Activated gamma-delta T cell treated with anti-CD3 and anti-CD28 coated beads, Interleukin-2, amount 50 U/mL, for 16 hours (primary cell): ENCODE results near the gene ZIC2.

Experiments
- DNase-seq: peaks from one replicate; pipeline ENCODE4 v3.0.0-alpha.2; 2020; ENCODE audit warnings: low read depth

Gene ZIC2

DNA sequence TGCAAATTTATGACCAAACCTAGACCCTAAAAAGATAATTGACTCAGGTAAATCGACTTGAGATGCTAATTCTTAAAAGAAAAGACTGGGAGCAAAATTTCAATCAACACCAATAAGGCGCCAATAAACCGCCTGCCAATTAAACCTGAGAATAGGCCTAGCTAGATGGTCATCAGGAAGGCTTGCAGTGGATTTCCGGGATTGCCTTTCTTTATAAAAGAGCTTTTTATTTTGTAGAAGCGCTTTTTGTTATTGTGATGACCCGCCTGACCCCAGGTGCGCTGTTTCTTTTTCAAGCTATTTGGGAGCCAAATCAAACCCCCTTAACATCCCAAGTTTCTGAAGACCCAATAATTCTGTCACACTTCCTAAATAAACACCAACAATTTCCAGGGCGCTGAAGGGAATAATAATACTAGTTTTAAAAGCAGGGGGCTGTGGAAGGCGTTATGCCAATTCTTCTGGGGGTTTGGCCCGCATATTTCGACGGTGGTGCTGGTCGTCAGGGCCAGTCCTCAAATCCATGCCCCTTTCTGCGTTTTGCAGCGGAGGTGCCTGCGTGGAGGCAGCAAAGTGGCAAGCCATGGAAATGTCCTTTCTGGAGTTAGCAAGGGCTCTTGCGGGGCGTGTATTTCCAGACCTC lies 7.2 kb upstream of the ZIC2 start:
- DNase-seq = no peak

DNA sequence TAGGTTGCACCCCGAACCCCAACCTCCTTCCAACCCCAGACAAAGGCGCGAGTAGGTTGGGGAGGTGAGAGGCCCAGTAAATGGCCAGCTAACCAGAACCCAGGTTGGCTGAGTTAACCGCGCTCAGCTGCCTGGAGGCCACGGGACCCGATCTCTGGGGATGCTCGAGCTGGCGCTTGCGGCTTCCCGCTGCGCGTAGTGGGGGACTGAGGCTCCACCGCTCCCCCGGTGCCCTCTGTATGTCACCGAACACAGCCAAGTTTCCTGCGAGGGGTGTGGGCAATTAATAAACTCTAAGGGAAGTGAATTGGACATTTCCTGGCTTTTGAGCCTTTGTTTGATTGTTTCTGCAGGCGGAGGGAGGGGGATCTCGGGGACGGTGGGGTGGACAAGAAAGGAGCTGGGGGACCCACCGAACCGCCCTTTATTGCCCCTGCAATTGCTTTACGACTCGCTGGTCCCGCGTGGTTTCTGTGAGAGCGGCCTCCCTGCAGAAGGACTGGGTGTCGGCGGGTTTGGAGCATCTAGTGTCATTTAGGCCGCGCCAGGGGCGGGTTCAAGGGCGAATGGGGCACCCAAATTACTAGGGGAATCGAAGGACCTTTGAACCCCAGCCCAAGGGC lies 6.5 kb upstream of the ZIC2 start:
- no peak for DNase-seq

DNA sequence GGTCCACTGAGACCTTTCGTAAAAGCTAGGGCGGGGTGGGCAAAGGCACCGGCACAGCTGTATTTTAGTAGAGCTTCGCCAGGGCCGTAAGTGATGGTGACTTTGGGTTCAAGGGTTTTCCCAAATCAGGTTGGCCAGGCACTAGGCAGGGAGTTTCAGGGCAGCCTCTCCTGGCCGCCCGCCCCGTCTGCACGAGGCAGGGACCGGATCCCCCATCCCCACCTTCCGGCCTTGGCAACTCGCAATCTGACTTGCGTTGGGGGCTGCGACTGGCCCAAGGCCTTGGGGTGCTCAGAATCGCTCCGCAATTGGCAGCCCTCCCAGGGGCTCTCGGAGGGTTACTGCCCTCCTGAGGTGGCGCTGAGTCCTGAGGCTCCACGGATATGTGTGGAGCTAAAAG lies 6.0 kb upstream of the ZIC2 start:
- DNase-seq = no peak

DNA sequence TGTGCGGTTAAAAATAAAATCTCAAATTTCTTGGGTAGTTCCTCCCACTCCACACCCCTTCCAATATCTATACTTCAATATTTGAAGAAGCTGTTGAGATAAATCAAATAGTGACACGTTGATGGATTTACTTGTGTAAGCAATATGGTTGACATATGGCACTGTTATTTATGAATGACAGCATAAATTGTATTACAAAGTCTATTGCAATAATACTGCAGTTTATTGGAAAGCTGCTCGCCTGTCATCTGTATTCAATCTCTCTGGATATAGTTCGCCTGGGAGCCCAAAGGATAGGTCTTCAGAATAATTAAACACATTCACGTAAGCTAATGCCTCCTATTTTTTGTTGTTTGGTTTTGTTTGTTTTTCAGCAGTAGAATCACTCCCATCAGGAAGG lies 5.0 kb upstream of the ZIC2 start:
- no peak for DNase-seq

DNA sequence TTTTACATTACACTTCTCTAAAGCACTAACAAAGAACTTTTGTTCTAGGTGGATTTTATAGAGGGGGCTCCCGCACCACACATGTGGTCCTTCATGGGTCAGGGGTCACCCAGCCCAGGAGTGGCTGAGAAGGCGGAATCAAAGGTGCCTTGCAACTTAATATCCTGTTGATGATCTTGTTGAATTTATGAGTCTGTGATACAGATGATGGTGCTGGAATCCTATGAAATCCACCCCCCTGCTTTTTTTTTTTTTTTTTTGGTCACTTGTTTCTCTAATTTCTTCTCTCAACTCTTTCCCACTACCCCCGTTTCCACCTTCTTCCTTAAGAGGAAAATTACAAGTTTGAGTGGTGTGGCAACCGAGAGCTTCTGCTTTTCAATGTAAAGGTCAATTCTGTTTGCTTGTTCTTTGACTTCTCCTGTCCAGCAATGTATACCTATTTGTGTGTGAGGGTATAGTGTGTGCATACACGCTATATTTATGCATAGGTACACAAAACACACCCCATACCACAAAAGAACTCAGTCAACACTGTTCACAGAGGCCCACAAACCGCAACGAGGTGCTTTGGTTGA lies 4.2 kb upstream of the ZIC2 start:
- no peak for DNase-seq

DNA sequence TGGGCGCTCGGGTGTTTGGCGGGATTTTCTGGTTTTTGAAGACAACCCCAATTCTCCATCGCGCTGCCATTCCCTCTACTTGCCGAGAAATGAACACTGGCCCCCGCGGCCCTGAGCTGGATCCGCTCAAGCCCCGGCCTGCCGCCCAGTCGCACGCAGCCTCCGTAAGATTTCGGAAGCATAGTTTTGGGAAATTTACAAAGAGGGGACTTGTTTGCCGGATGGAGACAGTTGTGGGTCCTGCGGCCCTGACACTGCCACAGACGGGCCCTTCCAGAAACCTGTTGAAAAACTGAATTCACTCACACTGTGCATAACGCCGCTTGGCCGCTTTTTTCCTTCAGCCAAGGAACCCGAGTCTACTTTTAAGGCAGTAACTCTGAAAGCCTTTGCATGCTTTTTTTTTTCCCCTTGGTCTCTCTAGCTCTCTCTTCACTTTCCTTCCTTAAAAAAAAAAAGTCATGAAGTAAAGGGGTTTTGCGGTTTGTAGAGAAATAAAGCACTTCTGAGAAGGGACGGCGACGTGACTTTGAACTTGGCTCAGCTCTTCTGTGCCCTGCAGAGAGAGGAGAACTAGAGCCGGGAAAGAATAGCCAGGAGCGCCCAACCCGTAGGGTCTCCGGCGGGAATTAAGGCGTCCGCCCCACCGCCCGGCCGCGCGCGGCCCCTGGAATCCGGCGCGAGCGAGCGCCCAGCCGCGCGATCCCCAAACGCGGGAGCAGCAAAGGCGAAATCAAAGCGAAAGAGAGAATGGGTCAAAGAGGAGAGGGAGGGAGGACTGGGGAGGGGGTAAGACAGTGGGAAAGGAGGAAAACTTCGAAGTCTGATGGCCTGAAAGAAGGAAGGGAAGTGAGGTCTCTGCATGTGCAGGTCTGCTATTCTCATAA lies 3.4 kb upstream of the ZIC2 start:
- no peak for DNase-seq

DNA sequence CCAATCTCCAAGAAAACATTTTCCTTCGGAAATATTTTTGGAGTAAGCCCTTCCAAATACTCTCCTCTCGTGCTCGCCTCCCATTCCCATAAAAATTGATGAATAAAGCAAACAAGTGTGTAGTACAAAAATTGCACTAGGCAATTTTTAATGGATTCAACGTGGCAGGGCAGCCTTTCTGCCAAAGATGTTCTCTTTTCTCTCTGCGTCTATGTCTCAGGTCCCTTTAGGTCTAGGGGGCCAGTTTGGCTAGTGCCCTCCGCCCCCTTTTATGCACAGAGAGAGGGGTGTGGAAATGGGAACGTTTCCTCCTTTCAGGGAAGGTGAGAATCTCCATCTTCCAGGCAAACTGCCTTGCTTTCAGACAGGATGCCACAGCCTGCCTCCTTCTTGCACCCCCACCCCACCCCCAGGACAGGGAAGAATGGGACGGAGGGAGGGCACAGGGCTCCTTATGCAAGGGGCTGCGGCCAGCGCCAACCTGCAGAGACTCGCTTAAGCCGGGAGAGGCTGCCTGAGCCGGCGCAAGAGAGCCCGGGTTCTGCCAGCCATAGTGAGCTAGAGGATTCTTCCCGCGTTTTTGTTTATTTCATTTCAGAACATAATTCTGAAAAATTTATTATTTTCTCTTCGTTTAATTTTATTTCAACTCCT lies 2.7 kb upstream of the ZIC2 start:
- DNase-seq = no peak

DNA sequence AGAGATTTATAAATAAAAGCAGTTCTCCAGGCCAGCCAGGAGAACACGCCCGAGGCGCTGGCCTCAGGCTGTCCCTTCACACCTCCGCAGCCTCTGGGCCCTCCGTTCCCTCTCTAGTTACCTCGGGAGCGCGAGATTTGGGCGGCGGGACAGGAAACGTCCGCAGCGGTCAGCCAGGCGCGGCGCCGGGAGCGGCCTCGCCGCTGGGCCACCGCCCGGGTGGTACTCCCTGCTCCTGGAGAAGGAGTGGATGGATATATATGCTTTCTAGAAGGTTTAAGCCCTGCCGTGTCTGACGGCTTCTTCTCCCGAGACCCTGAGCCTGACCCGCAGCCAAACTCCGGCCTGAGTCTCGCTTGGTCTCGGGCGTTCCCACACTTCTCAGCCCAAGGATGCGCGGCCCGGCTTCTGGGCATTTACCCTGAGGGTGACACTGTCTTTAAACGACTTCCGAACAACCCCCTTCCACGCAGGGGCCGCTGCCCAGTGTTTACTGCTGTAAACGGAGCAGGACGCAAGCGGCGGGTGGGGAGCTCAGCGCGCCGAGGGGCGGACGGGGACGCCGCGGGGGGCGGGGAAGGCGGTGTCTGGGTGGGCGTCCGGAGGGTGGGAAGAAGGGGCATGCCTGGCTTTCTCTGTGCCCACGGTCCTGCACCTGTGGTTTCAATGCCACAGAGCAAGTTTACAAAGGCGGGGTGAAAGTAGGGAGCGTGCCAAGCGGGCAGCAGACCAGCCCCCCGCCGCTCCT lies 2.0 kb upstream of the ZIC2 start:
- no peak for DNase-seq

DNA sequence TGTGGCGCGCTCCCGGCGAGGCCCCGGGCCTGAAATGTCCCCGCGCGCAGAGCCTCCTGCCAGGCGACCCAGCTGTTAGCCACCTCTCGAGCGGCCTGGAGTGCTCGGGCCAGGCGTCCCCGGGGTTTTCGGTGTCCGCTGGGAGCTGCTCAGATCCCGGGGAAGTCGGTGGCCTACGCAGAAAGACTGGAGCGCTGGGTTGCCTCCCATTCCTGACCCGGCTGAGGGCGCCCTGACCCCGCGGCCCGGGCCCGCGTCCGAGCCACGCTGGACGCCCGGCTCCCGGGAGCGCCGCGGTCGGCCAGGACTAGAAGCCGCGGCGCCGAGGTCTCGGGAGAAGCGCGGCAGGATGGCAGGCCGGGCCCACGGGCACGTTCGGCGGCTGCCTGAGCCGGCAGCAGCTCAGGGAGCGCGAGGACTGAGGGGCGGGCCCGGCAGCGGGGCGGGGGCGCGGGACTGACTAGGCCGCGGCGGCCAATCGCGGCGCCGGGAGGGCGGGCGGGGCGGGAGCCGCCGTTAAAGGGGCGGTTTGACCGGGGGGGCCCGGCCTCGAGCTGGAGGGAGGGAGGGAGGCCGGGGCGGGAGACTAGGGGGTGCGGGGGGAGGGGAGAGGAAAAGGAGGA lies 1.3 kb upstream of the ZIC2 start:
- DNase-seq = peak; percentile 29

DNA sequence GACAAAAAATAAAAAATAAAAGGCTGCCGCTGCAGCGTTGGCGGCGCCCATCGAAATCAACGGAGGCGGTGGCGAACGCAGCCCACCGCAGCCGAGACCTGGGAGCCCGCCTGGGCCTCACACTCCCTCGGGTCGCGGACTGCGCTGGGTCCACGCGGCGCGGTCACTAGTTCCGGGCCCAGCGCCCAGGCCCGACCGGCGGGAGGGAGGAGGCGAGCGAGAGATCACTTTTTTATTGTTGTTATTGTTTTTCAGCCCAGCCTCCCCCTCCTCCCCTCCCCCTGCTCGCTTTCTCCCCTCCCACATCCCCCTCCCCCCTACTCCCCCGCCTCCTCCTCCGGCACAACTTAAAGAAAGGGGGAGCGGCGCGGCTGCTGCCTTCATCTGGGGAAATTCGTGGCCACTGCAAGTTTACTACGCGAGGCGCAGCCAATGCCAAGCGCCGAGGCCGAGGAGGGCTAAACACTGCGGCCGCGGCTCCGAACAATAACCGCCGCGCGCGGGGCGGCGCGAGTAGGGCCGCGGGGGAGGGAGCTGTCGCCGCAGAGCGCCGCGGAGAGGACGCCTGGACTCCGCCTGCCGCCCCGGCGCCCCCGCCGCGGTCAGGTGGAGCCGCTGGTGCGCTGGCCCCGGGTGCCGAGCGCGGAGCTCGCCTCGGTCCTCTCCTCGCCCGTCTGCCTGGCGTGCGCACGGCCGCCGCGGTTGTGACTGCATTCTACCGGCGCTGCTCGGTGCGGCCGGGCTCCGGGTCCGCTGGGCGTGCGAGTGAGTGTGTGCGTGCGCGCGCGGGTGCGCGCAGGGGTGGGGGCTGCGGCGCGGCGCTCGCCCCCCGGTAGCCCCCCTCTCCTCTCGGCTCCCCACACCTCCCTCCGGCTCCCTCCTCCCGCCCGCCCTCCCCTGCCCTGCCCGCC lies 505 bp upstream of the ZIC2 start:
- no peak for DNase-seq

DNA sequence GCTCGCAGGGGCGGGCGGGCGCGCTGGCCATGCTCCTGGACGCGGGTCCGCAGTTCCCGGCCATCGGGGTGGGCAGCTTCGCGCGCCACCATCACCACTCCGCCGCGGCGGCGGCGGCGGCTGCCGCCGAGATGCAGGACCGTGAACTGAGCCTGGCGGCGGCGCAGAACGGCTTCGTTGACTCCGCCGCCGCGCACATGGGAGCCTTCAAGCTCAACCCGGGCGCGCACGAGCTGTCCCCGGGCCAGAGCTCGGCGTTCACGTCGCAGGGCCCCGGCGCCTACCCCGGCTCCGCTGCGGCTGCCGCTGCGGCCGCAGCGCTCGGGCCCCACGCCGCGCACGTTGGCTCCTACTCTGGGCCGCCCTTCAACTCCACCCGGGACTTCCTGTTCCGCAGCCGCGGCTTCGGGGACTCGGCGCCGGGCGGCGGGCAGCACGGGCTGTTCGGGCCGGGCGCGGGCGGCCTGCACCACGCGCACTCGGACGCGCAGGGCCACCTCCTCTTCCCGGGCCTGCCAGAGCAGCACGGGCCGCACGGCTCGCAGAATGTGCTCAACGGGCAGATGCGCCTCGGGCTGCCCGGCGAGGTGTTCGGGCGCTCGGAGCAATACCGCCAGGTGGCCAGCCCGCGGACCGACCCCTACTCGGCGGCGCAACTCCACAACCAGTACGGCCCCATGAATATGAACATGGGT lies 599 bp downstream of the ZIC2 start:
- no peak for DNase-seq

DNA sequence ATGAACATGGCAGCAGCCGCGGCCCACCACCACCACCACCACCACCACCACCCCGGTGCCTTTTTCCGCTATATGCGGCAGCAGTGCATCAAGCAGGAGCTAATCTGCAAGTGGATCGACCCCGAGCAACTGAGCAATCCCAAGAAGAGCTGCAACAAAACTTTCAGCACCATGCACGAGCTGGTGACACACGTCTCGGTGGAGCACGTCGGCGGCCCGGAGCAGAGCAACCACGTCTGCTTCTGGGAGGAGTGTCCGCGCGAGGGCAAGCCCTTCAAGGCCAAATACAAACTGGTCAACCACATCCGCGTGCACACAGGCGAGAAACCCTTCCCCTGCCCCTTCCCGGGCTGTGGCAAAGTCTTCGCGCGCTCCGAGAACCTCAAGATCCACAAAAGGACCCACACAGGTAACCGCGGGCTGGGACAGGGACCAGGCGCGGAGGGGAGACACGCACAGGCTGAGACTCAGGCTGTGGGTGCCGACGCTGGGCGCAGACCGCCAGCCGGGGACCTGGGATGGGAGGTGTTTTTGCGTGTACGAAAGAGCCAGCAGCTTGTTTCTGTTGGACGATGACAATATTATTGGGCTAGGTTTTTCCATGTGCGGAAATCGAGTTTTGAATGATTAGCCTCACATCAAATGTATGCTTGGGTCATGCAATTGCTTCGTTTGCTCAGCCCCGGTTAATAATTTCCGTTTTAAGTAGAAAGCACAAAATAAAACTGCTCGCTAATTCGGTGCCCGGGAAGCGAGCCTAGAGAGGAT lies 1.3 kb downstream of the ZIC2 start:
- DNase-seq = no peak

DNA sequence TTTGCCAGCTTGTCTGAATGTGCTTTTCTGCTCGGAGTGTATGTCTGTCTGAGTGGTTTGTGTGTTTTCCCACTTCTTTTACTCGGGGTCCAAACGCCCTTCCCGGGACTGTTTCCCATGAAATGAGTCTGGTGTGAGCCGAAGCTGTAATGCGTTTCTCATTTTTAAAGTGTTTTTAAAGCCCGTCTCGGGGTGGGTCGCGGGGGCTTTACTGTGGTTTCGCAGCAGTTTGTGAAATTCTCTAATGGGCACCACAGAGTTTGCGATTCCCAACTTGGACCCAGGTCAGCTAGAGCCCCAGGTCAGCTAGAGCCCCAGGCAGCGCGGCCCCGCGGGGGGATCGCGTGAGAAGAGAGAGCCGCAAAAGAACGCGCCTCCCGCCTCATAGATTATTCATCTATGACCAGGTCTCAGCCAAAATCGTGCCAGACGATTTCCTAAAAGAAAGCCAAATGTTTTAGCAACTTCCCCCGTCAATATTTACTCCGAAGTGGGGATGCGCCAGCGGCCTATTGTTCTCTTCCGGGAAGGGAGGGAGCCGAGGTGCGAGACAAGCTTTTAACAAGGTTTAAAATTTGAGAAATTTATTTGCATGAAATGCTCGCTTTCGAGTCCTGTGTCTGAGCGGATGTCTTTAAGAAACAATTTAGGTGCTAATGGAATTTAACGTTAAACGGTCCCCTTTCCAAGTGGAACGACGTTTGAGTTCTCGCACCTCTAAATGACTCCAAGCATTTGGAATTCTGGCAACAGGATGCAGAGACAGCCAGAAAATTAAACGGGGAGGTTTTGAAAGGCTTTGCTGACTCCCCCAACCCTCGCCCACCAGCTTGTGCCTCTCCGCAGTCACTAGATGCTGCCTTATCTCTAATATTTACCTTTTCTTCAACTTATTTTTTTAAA lies 2.2 kb downstream of the ZIC2 start:
- no peak for DNase-seq

DNA sequence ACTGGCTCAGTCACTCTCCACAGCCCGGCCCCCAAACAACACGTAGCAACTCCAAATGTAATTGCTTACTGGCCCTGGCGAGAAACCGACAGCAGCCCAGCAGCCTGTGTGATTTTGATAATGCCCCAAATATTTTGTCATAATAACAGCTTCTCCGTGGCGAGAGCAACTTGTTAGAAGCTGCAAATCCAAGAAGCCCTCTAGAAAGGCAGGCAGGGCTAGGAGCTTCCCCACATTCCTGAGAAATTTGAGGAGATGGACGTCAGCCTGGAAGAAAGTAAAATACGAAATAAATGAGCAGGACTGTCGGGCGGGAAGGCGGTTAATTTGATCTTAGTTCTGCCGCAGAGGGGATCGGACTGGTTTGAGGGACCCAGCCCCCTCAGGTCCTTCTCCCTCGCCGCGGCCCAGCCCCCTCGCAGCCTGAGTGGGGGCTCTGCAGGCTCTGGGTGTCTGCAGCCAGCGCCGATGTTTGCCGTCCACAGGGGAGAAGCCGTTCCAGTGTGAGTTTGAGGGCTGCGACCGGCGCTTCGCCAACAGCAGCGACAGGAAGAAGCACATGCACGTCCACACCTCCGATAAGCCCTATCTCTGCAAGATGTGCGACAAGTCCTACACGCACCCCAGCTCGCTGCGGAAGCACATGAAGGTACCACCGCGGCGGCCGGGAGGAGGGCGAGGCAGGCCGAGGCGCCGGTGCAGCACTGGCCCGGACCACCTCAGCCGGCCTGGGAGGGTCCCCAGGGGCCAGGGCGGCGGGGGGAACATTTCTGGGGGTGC lies 3.1 kb downstream of the ZIC2 start:
- no peak for DNase-seq

DNA sequence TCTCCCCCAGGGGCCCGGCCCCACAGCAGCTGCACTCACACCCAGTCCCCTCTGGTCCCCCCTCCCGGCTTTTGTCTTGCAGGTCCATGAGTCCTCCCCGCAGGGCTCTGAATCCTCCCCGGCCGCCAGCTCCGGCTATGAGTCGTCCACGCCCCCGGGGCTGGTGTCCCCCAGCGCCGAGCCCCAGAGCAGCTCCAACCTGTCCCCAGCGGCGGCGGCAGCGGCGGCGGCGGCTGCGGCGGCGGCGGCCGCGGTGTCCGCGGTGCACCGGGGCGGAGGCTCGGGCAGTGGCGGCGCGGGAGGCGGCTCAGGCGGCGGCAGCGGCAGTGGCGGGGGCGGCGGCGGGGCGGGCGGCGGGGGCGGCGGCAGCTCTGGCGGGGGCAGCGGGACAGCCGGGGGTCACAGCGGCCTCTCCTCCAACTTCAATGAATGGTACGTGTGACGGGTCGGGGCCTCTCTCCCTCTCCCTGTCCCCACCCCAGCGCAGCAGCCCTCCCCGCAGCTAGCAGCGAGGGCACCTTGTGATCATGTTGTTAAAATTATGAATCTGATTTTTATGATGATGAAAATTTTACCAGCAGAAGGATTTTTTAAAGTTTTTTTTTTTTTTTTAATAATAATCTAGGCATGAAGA lies 3.8 kb downstream of the ZIC2 start:
- no peak for DNase-seq

DNA sequence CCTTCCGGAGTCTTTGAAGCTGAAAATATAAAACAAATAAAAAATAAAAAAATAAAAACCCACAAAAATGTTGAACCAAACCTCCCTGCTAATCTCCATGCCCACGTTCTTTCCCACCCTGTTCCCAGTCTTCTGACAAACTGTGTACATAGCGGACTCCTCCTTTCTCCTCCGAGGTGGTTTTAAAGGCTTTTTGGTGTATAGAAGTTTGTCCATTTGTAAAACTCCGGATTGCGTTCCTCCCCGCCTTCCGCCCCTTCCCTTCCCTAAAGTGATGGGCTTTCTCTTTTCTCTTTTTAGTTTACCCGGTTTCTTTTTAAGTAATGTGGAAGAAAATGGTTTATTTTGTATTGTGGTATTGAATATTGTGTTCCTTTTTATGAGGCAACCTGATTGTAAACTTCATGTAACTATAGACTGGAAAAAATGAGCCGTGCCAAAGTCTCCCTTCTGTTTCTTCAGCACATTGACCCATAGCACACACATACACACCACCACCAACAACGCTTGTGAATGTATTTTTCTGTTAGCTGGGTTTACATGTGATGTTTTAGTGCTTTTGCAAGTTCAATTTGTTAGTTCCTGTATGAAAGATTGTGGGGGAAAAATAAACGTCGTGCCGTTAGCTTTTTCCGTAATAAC lies 4.4 kb downstream of the ZIC2 start:
- DNase-seq = no peak
